Loucy (cell line): Measurements from ENCODE around the gene GNAL.

Source experiments
- CTCF ChIP-seq: fragments of 200-600 bp; sonication (generic); conservative IDR thresholded peaks from 2 replicates; pipeline ENCODE4 v1.5.1; 2014; ENCODE audit warnings: mild to moderate bottlenecking, antibody characterized with exemption, low read length
- EZH2phosphoT487 ChIP-seq: fragments of 200-600 bp; IDR thresholded peaks from 2 replicates; pipeline ENCODE4 v1.6.1; 2018; ENCODE audit warnings: antibody characterized with exemption, mild to moderate bottlenecking, moderate library complexity, borderline replicate concordance

GRCh38 chr18:11741505-11742145 lies 52.6 kb downstream of the GNAL start:
- TF ChIP-seq CTCF (peak; percentile 76), EZH2phosphoT487 (no peak)
